HG03521 (cell line): ENCODE measurements around the gene MFAP5.
"Not testable (repeated sequence)": the region's sequence is repeated elsewhere in the genome, so short reads cannot be mapped to it uniquely, and the experiment has no call there.

Experiments used
- ATAC-seq: cut with Tn5 transposase; IDR thresholded peaks from one replicate; pipeline ENCODE4 v1.9.1; 2021; ENCODE audit warnings: mild to moderate bottlenecking, moderate library complexity; ENCODE audit not compliant: unreplicated experiment

The MFAP5 gene

DNA sequence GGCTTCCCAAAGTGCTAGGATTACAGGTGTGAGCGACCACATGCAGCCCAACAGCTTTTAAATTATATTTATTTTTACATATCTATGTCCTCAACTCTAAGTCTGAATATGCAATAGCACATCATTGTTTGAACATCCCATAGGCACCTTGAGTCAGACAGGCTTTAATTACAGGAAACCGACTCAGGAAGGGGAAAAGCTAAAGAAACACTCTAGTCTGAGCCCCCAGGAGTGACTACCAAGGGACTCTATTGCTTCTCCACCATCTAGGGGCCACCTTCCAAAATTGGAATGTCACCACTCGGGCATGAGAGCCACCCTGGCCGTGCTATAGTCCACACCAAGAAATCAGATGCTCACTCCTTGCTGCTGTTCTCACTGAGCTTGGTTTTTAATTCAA, 14.0 kb upstream of the MFAP5 start:
- ATAC-seq, result no peak

DNA sequence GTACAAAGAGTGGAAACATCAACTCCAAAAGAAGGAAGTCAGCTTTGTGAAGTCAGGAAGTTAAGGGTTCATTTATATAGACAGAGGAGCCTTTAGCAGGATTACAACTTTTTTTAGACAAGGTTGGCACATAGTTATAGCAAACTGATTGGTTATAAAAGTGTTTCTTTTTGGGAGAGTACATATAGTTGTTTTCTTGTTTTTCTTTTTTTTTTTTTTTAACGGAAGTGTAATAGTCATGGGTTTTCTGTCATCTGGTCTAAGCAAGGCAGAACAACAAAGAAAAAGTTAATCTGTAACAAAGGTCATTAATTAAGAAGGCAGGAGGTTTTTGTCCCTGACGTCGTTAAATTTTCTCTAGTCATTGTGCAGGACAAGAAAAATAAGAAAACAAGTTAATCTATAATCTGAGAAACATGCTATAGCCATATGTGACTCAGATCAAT, 13.0 kb upstream of the MFAP5 start:
- no peak for ATAC-seq

DNA sequence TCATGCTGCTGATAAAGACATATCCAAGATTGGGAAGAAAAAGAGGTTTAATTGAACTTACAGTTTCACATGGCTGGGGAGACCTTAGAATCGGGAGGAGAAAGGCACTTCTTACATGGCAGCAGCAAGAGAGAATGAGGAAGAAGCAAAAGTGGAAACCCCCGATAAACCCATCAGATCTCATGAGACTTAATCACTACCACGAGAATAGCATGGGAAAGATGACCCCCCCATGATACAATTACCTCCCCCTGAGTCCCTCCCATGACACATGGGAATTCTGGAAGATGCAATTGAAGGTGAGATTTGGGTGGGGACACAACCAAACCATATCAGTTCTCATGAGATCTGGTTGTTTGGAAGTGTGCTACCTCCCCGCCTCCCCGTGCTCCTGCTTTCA, 9.8 kb upstream of the MFAP5 start:
- no peak for ATAC-seq

DNA sequence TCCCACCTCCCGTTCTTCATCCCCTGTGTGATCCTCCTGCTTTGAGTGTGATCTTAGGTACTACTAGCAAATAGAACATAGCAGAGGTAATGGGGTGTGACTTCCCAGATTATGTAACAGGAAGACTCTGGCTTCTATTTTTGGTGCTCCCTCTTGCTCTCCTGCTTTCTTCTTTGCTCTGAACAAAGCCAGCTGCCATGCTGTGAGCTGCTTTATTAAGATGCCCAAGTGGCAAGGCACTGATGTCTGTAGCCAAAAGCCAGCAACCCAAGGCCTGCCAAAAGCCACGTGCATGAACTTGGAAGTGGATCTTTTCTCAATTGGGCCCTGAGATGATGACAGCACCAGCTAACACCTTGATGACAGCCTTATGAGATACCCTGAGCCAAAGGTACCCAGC, 5.8 kb upstream of the MFAP5 start:
- ATAC-seq, result no peak

DNA sequence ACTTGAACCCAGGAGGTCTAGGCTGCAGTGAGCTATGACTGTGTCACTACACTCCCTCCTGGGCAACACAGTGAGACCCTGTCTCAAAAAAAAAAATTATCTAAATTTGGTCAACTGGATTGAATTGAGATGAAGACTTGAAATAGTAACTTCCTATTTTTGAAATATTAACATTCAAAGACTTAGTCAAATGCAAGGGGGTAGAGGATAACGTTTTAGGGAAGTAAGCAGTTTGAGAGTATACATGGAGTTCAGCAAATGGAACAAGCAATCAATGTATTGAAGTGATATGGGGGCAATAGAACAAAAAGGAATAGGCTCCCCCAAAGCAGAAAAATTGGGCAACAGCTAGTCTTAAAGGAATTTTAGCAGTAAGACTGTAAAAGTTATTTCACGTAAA, 4.6 kb upstream of the MFAP5 start:
- ATAC-seq, result no peak

DNA sequence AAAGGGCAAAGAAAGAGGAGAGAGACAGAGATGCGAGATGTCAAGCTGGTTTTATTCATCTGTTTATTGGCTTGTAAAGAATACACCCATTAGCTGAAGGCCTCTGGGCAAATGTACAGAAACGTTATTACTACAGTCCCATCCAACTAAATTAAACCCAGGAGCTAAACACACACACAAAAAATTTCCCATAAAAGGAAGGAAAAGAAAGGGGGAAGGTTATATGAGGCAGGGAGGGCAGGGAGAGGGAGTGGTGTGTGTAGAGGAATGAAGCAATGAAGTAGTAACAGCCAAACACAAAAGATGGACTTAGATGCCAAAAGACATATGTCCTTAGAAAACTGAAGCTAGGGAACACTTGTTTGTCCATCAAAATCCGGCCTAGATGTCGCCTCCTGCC, 3.1 kb upstream of the MFAP5 start:
- no peak for ATAC-seq

DNA sequence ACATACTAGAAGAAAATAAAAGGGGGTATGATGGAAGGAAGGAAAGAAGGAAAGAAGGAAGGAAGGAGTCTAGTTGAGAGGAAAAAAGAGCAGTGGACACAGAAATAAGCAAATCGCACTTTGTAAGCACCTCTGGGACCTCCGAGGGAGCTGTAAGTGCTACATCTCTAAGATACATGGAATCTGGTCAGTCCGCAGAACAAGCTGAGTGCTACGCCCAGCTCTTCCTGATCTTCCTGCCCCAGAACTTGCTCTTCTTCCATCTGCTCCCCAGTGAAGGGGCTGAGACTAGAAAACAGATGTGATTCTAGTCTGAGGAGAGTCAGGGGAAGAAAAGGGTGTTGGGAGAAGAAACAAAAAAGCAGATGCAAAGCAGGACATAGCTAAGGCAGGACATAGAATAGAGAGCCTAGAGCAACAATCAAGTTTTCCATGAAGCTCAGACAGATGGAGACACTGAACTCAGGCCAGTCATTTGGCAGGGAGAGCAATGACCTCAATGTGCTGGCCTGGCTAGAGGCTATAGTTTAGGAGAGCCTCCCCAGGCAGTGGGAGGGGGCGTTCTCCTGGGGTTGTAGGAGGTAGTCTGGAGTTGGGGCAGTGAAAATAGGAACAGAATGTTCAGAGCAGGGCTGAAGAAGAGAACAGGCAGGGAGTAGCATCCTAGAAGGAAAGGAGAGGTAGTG, 1.7 kb upstream of the MFAP5 start:
- ATAC-seq, result no peak

DNA sequence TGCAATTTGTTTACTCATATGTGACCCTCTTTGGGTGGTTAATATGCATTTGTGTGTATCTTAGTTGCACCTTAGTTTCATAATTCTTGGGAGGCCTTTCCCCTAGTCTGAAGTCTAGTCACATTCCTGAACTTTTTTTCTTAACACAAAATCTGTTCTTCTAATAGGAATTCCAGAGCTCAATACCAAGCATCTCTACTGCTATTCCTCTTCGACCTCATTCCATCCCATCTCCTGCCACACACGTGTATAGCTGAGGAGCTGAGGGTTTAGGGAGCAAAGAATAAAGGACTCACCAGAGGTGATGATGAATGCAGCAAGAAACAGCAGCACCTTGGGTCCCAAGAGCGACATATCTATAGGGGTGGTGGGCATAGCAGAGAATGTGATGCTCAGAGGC, 875 bp downstream of the MFAP5 start:
- no peak for ATAC-seq

DNA sequence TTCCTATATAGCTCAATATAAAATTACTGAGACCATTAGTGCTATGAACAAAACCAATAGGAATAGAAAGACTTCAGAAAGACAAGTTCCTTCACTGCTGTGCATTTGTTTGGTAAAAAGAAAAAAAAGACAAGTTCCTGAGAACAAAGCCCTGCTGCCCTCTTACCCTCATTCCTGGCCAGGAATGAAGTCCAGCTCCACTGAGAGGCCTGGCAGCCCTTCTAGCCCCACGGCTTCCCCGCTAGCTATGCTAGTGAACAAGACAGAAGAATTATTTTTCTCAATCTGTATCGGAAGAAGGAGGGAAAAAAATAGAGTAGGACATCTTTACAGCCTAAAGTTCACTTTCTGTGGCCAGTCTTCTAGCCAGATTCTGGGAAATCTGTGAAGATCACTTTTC, 1.6 kb downstream of the MFAP5 start:
- no peak for ATAC-seq

DNA sequence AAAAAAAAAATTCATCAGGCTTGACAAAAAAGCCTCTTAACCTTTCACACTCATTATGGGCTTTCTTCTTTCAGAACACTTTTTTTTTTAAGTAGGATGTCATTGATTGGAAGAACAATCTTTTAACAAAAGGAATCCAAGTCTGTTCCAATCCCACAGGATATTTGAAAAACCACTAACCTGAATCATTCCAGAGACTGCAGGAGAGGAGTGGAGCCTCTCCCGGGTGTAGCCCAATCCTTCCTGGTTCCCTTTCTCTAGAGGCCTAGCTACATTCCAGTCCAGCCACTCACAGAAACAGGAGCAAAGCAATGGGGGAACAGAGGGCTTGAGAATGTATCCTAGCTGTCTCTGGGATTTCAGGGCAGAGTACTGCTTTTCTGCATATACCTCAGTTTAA, 4.3 kb downstream of the MFAP5 start:
- no peak for ATAC-seq

DNA sequence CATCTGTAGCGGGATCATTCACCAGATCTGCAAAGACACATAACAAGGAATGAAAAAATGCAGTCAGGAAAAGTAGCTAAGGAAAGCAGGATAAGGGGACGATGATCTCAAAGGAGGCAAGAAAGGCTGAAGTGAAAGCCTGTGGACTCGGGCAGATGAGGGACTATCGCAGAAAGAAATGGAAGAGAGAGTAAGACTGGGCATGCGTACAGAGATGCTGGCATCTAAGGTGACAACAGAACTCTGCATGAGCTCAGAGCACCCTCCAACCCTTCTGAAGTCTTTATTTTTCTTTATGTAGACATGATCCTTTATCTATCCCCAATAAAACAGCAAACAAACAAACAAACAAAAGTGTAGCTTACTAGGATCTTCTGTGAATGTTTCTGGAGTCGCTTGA, 7.2 kb downstream of the MFAP5 start:
- ATAC-seq, result no peak

DNA sequence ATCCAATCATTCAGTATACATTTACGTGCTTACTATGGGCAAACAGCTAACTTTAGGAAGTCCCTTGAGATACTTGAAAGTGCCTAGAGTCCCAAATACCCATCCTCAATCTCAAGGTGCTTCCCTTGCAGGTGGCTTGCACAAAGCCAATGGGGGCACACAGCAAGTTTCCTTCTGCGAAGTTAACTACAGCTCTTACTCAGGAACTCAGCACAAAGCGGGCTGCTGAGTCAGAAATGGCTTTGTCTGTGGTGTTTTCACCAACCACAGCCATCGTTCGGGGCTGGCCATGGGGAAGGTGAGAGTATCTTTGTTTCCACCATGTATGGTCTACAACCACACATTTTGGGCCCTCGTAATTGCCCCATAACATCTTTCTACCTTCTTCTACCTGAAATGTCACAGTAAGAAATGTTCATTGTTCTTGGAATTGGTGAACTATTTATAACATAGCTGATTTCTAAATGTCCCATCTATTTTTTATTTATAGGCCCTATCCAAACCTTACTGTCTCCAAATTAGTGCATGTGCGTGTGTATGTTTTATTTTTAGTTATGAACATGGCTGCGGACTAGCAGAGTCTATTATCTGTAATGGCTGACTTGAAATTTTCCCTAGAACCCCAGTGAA, 13.9 kb downstream of the MFAP5 start:
- ATAC-seq, result peak; percentile 67

DNA sequence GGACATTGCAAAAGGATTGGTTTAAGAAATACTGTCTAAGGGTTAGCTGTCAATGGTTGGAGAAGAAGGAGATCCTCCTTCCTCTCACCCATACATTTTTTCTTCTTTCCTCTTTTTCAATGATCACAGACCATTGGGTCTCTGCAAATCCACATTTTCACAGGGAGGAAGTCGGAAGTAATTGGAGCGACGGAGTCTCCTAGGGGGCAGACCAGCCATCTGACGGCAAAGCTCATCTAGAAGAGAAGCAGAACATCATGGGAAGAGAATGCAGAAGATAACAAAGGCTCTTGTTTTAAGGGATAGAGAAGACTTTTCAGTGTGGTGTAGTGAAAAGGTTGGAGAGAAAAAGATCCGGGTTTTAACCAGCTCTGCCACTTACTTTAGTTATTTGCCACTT, 14.7 kb downstream of the MFAP5 start:
- no peak for ATAC-seq

DNA sequence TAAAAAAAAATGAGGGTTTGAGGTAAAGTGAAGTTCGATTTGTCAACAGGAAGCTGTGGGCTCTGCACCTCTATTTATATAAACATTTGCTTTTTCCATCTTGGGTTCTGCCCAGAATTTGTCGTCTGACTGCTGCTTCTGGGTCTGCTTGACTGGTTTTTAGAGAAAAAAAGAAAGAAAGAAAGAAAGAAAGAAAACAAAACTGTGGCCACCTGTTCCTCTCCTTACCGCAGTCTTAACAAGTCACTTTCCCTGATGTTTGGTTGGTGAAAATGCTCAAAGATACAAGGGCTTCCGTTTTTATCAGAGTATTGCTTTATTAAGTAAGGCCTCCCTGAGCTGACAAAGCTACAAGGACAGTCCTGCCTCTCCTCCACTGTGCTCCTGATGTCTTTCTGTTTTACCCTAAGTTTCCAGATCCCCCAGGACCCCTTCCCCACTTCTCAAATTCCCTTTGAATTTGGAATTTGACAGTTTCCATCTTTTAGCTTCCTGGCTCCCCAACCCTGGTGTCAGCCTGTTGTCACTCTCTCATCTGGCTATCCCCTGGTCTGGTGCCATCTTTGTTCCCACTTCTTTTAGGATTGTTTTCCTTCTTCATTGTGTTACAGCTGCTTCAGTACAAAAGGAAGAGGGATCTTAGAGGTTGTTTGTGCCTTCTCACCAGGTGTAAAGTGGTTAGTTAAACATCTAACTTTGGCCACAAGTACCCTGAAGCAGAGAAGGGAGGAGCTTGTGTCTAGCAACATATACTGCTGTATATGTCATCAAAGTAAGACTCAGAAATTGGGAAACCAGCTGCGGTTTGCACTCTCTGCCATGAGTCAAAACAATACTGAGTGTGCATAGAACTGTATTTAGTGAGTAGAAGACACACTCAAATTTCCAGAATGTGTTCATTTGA, 18.0 kb downstream of the MFAP5 start:
- peak; percentile 68 for ATAC-seq

DNA sequence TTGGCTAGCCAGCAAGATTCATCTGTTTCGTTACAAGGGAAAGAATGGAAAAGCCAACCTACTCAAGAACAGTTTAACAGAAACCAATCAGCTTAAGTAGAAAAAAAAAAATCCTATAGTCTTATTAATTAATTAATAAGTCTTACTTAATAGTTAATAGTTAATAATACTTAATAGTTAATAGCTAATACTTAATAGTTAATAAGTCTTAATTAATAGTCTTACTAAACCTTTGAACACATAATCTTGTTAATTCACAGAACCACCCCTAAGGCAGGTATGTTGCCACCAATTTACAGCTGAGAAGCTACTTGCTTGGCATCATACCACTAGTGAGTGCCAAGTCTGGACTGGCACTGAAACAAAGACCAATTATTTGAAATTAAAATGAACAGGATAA, 19.9 kb downstream of the MFAP5 start:
- no peak for ATAC-seq

DNA sequence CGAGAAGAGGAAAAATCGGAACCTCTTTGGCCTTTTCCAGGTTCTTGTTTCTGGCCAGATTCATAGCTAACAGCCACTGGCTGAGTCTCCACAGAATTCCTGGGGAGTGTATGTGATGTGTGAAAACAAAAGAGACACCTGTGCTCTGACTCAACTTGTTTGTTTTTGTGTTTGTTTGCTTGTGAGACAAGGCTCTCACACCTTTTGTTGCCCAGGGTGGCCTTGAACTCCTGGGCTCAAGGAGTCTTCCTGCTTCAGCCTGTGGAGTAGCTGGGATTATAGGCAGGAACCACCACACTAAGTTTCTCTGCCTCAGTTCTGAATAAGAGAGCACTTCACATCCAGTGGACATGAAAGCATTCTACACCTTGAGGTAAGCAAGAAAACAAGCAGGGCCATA, 22.7 kb downstream of the MFAP5 start:
- no peak for ATAC-seq

DNA sequence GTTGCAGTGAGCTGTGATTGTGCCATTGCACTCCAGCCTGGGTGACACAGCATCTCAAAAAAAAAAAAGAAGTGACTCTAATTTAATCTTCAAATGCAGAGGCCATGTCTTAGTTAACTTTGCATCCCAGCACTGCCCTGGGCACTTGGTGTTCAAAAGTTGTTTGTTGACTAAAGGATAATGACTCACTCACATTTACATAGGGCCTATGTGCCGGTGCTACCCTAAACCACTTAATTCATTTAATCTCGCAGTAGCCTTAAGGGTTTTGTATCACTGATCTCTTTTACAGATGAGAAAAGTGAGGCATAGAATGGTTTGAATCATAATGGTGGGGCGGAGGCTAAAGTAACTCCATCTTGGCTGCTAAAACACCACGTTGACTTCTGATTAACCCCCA, 23.7 kb downstream of the MFAP5 start:
- no peak for ATAC-seq

DNA sequence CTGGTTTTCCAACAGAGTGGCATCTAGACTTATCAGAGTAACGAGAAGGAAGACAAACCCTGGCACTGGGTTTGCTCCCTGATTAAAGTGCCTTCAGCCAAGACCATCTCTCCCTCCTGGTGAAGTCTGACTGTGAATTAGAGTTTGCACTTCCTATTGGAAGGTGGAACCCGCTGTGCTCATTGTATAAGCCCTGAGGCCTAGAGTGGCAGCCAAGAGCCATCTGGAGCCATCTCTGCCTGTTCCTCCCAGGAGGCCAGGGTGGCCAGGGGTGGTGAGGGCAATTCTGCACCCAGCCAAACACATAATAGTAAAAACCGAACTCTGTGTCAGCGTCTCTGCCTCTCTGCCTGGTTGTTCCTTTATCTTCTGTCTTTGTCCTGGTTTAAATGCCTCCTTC, 25.0 kb downstream of the MFAP5 start:
- ATAC-seq, result no peak

DNA sequence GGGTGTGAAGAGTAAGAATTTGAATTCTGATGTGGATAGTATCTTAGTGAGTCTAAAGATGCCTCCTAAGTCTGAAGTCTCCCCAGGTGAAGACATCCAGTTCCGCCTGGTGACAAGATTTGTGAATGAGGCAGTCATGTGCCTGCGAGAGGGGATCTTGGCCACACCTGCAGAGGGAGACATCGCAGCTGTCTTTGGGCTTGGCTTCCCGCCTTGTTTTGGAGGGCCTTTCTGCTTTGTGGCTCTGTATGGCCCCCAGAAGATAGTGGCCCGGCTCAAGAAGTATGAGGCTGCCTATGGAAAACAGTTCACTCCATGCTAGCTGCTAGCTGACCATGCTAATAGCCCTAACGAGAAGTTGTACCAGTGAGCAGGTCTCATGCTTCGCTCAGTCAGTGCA, 25.4 kb downstream of the MFAP5 start:
- no peak for ATAC-seq

DNA sequence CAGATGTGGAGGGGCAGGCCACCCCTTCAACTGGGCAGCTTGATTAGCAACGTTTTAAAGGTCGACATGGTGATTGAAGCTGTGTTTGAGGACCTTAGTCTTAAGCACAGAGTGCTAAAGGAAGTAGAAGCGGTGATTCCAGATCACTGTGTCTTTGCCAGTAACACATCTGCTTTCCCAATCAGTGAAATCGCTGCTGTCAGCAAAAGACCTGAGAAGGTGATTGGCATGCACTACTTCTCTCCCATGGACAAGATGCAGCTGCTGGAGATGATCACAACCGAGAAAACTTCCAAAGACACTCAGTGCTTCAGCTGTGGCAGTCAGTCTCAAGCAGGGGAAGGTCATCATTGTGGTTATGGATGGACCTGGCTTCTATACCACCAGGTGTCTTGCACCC, 26.0 kb downstream of the MFAP5 start:
- no peak for ATAC-seq

DNA sequence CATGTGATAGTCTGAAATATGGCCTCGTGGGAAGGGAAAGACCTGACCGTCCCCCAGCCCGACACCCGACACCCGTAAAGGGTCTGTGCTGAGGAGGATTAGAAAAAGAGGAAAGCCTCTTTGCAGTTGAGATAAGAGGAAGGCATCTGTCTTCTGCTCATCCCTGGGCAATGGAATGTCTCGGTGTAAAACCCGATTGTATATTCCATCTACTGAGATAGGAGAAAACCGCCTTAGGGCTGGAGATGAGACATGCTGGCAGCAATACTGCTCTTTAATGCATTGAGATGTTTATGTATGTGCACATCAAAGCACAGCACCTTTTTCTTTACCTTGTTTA, 26.6 kb downstream of the MFAP5 start:
- not testable (repeated sequence) for ATAC-seq
